H4 (cell line): ENCODE data around the gene ADK. TPM values are rescaled to one million over a fixed set of nuclear protein-coding genes. Genes with fewer than 3 reads are reported as not detected.
"Not testable (repeated sequence)": the region's sequence is repeated elsewhere in the genome, so short reads cannot be mapped to it uniquely, and the experiment has no call there.

ENCODE experiments used
- DNase-seq: peaks from one replicate; pipeline ENCODE4 v3.0.0-alpha.2; 2015; ENCODE audit warnings: low spot score
- total RNA-seq: library from RNA; depleted of rRNA; stranded (reverse); fragments of >200 nt; shearing (Covaris generic); gene quantifications from 2 replicates; pipeline ENCODE4 v1.2.3, GENCODE V29; 2014; rRNA removed

The ADK gene
- 29.2 and 33.5 TPM in 2 replicates for total RNA-seq

DNA sequence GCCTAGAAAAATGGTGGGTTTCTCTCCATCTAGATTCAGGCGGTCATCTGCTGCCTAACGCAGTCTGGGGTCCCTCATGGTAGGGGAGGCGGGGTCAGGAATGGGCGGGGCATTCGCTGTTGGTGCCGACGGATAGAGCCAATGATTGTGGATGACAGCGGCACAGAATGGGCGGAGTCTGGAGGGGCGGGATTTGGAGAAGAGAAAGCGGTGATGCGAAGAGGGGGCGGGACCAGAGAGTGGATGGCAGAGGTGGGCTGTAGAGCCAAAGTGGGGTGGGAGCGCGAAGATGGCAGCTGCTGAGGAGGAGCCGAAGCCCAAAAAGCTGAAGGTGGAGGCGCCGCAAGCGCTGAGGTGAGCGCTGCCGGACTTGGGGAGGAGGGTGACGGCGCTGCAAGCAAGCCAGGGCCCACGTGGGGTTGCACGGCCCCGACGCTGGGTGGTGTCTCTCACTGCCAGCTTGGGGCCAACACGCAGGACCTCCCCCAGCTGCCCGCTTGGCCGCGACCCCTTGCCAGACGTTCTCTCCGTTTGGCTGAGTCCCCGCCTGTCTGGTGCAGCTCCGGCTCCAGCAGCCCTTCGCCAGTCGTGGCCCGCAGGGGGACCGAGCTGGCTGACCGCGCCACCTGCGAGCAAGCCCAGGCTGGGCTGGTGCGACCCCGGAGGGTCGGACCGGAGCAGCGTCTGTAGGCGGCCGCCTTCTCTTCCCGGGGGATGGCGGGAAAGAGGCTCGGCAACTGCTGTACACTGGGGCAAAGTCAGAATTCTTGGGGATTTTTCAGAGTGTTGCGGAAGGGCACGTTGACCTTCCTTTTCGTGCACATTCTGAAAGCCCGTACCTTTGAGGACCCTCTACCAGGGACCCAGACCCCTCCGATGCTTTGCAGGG lies at the start of gene ADK:
TSS of gene ADK (plus strand) at position 232 of the 889 bp plus-strand sequence. CDS start at position 290, 58 bp downstream.
- peak; percentile 97 for DNase-seq

DNA sequence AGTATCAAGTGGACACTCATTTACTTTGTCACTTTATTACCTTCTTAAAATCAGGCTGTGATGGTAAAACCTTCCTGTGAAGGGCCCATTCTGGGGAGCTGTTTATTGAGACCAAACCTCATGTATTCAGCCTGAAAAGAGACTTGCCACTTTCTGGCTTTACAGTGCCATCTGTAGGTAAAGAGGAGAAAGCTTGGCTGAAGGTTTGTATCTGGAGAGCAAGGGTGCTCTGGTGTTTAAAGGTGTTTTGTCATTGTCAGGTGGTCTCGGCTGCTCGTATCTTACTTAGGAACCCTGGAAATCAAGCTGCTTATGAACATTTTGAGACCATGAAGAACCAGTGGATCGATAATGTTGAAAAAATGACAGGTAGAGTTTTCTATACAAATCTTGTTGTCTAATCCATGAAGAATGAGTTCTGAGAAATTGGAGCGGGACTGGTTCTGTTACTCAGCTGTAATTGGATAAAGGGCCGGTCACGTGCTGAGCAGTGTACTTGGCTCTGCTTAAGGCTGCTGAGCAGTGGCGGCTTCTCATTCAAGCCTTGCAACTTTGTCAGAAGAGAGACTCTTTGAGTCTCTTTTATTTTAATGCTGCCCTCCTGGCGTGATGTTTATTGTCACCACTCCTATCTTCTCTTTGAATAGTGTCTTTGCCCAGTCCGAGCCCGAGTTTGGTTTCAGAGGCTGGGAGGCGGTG lies 47.3 kb upstream of the ADK start:
- DNase-seq: peak; percentile 22

GRCh38 chr10:74104480-74104879 lies 46.5 kb upstream of the ADK start:
- DNase-seq: no peak

- no peak for DNase-seq
Measured at GRCh38 chr10:74104996-74105395, 46.0 kb upstream of the ADK start.

DNA sequence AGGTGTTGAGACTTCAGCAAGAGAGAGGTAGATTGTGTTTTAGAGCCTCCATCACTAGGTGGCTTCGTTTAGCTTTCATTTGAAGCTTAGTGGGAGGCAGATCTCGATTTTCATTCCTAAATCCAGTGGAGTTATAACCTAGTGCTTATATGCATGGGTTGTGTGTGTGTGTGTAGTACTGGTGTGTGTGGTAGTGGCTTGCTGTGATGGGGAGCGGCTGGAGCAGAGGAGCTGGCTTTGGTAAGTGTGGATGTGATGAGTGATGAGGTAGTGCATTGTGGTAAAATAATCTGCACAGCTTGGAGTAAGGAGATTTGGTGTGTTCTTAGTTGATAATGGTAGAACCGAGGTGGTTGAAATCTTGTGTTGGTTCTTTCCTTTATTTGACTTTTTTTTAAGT lies 43.6 kb upstream of the ADK start:
- DNase-seq: no peak

GRCh38 chr10:74109452-74109851 lies 41.6 kb upstream of the ADK start:
- DNase-seq: no peak

DNA sequence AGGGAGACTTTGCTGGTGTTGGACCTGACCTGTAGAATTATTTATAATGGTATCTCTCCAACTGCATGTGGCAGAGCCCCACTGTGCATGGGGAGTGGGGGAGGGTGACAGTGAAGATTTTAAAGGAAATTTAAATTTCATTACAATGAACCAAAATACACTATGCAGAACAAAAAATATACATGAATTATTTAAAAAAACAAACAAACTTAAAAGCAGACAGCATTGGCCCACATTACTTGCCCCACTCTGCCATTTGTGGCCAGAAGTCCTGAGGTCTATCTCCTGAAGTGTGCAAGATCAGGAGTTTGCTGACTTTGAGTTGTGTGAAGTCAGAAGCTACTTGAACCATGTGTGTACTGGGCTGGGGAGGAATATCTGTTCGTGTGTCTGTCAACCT lies 40.9 kb upstream of the ADK start:
- DNase-seq: no peak

- DNase-seq: no peak
Measured at GRCh38 chr10:74111799-74112198, 39.2 kb upstream of the ADK start.

DNA sequence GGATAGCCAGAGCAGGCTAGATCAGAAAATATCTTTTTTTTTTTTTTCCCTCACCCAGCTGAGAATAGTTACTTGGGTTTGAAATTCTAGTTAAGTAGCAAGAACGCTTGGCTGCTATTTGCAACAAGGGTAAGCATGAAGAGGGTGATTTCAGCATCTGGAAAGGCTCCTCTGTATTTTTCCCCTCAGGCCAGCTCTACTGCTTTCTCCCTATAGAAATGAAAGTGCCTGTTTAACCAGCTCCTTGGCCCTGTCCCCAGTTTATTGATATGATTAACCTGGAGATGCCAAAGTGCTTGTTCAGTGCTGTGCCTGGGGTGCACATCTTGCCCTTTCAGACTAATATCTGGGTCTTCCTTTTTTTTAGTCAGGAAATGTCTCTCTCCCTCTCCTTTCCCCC lies 37.5 kb upstream of the ADK start:
- DNase-seq: no peak

GRCh38 chr10:74114041-74114448 lies 37.0 kb upstream of the ADK start:
- DNase-seq: no peak

GRCh38 chr10:74117738-74118137 lies 33.3 kb upstream of the ADK start:
- DNase-seq: no peak

DNA sequence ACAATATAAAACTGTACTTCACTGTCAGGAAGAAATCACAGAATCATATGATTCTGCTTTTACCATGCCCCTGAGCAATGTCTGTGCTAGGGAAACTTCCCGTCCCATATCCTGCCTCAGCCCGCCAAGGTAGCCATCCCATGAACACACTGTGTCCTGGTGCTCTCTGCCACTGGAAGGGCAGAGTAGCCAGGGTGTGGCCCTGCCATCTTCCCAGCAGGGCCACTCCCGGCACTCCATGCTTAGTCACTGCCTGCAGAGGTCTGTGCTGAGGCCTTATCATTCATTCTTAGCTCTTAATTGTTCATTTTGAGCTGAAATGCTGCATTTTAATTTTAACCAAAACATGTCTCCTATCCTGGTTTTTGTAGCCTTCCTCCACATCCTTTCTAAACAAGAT lies 32.2 kb upstream of the ADK start:
- no peak for DNase-seq

DNA sequence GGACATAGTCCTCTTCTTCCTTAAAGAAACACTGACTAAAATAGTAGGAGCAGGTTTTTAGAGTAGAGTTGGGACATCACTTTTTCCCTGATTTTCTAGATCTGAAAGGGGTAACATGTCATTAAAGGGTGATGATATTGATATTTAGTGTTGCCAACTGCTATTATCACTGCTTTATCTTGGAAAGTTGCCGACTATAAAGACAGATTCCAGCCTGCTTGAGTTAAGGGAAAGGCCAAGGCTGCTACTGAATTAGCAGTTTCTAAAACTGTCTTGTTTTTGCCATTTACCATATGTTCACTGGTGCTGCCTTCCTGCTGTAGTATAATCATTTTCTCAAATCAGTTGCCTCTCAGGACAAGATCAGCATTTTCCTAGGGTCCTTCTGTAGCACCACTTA lies 30.1 kb upstream of the ADK start:
- no peak for DNase-seq

GRCh38 chr10:74121368-74121767 lies 29.7 kb upstream of the ADK start:
- no peak for DNase-seq

- DNase-seq: no peak
Measured at GRCh38 chr10:74122060-74122459, 29.0 kb upstream of the ADK start.

- DNase-seq: no peak
Measured at GRCh38 chr10:74123081-74123480, 27.9 kb upstream of the ADK start.

GRCh38 chr10:74133923-74134820 lies 16.8 kb upstream of the ADK start:
- no peak for DNase-seq

DNA sequence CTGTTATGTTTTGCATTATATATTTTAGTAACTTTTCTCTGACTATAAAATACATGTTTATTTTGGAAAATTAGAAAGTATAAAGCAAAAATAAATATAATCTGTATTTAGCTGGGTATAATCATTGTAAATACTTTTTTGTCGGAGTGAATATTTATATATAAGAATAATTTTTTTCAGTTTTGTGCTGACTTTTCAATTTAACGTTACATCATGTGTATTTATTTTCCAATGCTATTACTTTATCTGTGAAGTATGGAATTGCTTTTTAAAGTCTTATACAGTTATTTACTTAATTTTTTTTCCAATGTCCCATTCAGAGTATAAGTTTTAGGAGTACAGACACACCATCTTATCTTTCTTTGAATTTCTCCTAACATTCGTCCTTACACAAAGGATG lies 15.6 kb upstream of the ADK start:
- DNase-seq: no peak

- DNase-seq: no peak
Measured at GRCh38 chr10:74137992-74138391, 13.0 kb upstream of the ADK start.

DNA sequence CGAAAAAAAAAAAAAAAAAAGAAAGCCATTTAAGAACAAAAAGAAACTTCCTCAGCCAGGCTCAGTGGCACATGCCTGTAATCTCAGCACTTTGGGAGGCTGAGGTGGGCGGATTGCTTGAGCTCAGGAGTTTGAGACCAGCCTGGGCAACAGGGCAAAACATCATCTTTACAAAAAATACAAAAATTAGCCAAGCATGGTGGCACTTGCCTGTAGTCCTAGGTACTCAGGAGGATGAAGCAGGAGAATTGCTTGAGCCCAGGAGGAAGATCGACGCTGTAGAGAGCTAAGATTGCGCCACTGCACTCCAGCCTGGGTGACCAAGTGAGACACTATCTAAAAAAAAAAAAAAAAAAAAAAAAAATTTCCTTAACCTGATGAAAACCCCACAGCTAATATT lies 12.4 kb upstream of the ADK start:
- DNase-seq: not testable (repeated sequence)

DNA sequence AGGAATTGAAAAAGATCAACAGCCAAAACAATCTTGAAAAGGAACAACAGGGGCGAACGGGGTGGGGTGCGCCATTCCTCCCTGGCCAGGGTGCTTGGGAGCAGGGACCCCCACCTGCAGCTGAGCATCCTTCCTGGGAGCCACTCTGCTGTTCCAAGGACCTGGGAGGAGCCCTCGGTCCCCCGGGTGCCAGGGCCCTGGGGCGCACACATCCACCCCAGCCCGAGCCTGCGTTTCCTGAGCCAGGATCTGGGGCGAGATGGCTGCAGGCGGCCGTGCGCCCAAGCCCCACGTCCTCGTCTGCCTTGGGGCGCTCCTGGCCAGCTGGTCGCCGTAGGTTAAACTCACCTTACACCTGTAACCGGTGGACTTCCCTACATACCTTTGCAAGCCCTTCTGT lies 11.0 kb upstream of the ADK start:
- no peak for DNase-seq

GRCh38 chr10:74140553-74140952 lies 10.5 kb upstream of the ADK start:
- DNase-seq: no peak
